GM21576 (cell line): ENCODE data around the gene GAST.

Experiments used
- ATAC-seq: cut with Tn5 transposase; IDR thresholded peaks from one replicate; pipeline ENCODE4 v1.9.1; 2021; ENCODE audit warnings: mild to moderate bottlenecking, moderate library complexity; ENCODE audit not compliant: unreplicated experiment

The GAST gene

GRCh38 chr17:41738801-41739112 lies 26.6 kb downstream of the GAST start:
- ATAC-seq, result no peak

GRCh38 chr17:41739661-41740352 lies 27.7 kb downstream of the GAST start:
- ATAC-seq, result no peak

GRCh38 chr17:41740506-41740905 lies 28.4 kb downstream of the GAST start:
- no peak for ATAC-seq

- ATAC-seq, result no peak
Measured at GRCh38 chr17:41741709-41742108, 29.6 kb downstream of the GAST start.

DNA sequence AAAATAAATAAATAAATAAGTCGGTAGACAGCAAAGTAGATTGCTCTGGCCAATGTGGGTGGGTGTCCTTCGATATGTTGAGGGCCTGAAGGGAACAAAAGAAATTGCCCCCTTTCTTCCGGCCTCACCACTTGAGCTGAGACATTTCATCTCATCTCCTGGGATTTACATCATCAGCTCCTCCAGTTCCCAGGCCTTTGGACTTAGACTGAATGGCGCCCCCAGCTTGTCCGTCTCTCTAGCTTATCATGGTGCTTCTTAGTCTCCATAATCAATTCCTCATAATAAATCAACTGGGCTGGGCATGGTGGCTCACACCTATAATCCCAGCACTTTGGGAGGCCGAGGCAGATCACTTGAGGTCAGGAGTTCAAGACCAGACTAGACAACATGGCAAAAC lies 36.1 kb downstream of the GAST start:
- ATAC-seq, result no peak

GRCh38 chr17:41750862-41751261 lies 38.7 kb downstream of the GAST start:
- no peak for ATAC-seq

DNA sequence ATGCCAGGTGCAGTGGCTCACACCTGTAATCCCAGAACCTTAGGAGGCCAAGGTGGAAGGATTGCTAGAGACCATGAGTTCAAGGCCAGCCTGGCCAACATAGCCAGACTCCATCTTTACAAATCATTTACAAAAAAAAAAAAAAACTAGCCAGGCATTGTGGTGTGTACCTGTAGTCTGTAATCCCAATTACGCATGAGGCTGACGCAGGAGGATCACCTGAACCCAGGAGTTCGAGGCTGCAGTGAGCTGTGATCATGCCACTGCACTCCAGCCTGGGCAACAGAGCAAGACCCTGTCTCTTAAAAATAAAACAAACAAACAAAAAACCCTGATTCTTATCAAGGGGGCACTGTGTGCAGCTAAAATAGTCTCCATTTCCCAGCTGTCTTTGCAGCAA lies 39.2 kb downstream of the GAST start:
- no peak for ATAC-seq

DNA sequence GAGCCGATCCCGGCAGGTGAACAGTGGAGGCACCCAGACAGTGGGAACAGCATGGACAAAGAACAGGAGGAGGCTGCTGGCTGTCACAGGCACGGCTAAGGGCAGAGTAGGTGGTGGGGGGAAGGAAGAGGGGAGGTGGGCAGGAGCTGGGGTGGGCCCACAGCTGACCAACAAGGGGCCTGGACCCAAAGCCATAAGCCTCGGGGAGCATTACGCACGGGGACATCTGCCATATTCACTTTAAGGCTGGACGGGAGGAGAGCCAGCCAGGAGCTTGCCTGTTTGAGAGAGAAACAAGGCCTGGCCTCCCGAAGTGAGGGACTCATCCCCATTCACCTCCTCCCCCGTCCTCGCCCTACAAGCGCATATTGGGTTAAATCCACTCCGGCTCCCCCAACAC lies 41.9 kb downstream of the GAST start:
- ATAC-seq, result no peak

DNA sequence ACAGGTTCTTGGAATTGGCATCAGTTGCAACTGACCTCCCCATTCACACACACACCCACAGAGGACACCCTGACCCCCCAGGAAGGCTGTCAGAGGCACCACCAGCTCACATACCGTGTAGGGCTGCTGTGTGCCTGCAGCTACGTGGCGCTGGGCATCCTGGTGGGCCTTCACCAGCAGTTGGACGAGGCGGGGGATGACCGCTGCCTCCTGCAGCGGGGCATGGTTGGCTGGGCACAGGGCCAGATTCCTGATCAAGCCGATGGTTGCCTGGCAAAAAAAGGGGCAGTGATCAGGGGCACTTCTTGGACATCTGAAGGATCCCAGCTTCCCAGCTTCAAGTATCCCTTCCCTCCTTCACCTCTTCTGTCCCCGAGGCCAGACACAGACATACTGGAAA lies 46.5 kb downstream of the GAST start:
- ATAC-seq, result no peak

GRCh38 chr17:41760878-41761277 lies 48.7 kb downstream of the GAST start:
- no peak for ATAC-seq

DNA sequence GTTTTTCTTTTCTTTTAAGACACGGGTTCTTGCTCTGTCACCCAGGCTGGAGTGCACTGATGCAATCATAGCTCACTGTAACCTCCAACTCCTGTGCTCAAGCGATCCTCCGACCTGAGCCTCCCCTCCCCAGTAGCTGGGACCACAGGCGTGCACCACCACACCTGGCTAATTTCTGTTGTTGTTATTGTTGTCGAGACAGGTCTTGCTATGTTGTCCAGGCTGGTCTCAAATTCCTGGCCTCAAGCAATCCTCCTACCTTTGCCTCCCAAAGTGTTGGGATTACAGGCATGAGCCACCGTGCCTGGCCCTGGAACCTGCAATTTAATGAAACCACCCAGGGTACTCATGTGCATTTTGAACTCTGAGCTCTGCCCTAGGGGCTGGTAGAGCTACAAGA lies 50.3 kb downstream of the GAST start:
- no peak for ATAC-seq

DNA sequence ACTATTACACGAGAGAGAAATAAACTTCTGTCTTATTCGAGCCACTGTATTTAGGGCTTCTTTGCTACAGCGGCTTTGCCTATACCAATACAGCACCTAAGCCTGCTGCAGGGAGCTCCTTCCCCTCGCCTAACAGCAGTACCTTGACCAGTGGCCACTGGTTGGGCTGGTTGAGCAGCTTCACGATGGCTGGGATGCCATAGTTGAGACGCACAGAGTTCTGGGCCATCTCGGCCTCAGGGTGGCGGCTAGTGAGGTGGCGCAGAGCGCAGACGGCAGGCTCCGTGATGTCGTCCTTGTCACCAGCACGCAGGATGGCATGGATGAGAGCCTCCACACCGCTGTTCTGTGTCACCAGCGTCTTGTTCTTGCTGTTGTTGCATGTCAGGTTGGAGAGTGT lies 50.7 kb downstream of the GAST start:
- no peak for ATAC-seq

- no peak for ATAC-seq
Measured at GRCh38 chr17:41763327-41763726, 51.2 kb downstream of the GAST start.
